Fibroblast of lung (primary cell): ENCODE measurements around the gene LRRC52. TPM values are rescaled to one million over a fixed set of nuclear protein-coding genes. Genes with fewer than 3 reads are reported as not detected.

Experiments
- DNase-seq, 2 donors: peaks; one replicate each; pipeline versions ENCODE4 v3.0.0 to v3.0.0-alpha.2; 2010; ENCODE audit warnings: low read depth in 2 of 2
- H2AFZ ChIP-seq: 2 replicates; pipeline ENCODE4 v1.5.1; 2012; ENCODE audit warnings: low read length, control low read depth, inconsistent platforms
- H3K27ac ChIP-seq: 2 replicates; pipeline ENCODE4 v1.5.1; 2011; ENCODE audit warnings: low read length, control low read depth; ENCODE audit not compliant: insufficient read depth
- H3K27me3 ChIP-seq: 2 replicates; pipeline ENCODE4 v1.5.1; 2011; ENCODE audit warnings: mild to moderate bottlenecking, low read length; ENCODE audit not compliant: control insufficient read depth, insufficient read depth
- H3K36me3 ChIP-seq: 2 replicates; pipeline ENCODE4 v1.5.1; 2011; ENCODE audit warnings: low read length; ENCODE audit not compliant: control insufficient read depth, insufficient read depth
- H3K4me1 ChIP-seq: 2 replicates; pipeline ENCODE4 v1.5.1; 2011; ENCODE audit warnings: low read length; ENCODE audit not compliant: control insufficient read depth, insufficient read depth; ENCODE audit errors: extremely low read depth
- H3K4me2 ChIP-seq: 2 replicates; pipeline ENCODE4 v1.5.1; 2011; ENCODE audit warnings: low read length, control low read depth; ENCODE audit not compliant: insufficient read depth; ENCODE audit errors: extremely low read depth
- H3K4me3 ChIP-seq, 4 experiments: fragments of 200-600 bp in 1 of 4; sonication (generic) in 1 of 4; replicated peaks in 1 of 4; 2 replicates each; pipeline ENCODE4 v1.5.1; 2011 to 2016; ENCODE audit warnings: low read length in 4 of 4, low read depth in 3 of 4, mild to moderate bottlenecking in 3 of 4, control low read depth in 2 of 4, inconsistent platforms in 1 of 4, mixed read lengths in 1 of 4; ENCODE audit not compliant: insufficient read depth in 1 of 4; ENCODE audit errors: control extremely low read depth in 1 of 4
- H3K79me2 ChIP-seq: 2 replicates; pipeline ENCODE4 v1.5.1; 2012; ENCODE audit warnings: mild to moderate bottlenecking, low read length, inconsistent platforms; ENCODE audit not compliant: control insufficient read depth, insufficient read depth
- H3K9ac ChIP-seq: 2 replicates; pipeline ENCODE4 v1.5.1; 2011; ENCODE audit warnings: mild to moderate bottlenecking, low read length, control low read depth; ENCODE audit not compliant: insufficient read depth
- H3K9me3 ChIP-seq: 2 replicates; pipeline ENCODE4 v1.5.1; 2012; ENCODE audit warnings: low read depth, low read length; ENCODE audit not compliant: control insufficient read depth, insufficient read depth
- H4K20me1 ChIP-seq: 2 replicates; pipeline ENCODE4 v1.5.1; 2011; ENCODE audit warnings: low read length; ENCODE audit not compliant: control insufficient read depth, insufficient read depth; ENCODE audit errors: extremely low read depth
- CTCF ChIP-seq, 2 donors: IDR thresholded peaks in 1 of 2; conservative IDR thresholded peaks in 1 of 2; 1 replicate in 1 of 2; 2 replicates in 1 of 2; pipeline ENCODE4 v1.5.1; 2011 to 2012; ENCODE audit warnings: low read length in 2 of 2, control low read depth in 1 of 2, inconsistent platforms in 1 of 2, low read depth in 1 of 2, mild to moderate bottlenecking in 1 of 2
- EZH2 ChIP-seq: IDR thresholded peaks from 2 replicates; pipeline ENCODE4 v1.5.1; 2012; ENCODE audit warnings: low read length, control low read depth, mild to moderate bottlenecking; ENCODE audit errors: missing control alignments
- polyA plus RNA-seq, 2 donors: library from polyadenylated mRNA; depleted of rRNA in 1 of 2; stranded (reverse) in 1 of 2; unstranded in 1 of 2; fragments of >200 nt; gene quantifications; 2 replicates each; pipeline ENCODE4 v1.2.1, GENCODE V29; 2011 to 2012; ENCODE audit warnings: missing spikeins in 1 of 2
- total RNA-seq: library from RNA; depleted of rRNA; stranded (reverse); fragments of >200 nt; gene quantifications from 2 replicates; pipeline ENCODE4 v1.2.1, GENCODE V29; 2014

The LRRC52 gene
- total and polyA plus RNA-seq, 2 donors (not counting 1 experiment from before 2014, with no cell fraction given) = not detected

GRCh38 chr1:165549973-165550372, 6.2 kb downstream of the LRRC52 start:
- Histone ChIP-seq H3K4me1 (no peaks in the 10 kb centered on the region), H3K9ac (no peak overlapping the region), H2AFZ (no peak overlapping the region), H4K20me1 (no peaks in the 10 kb centered on the region), H3K27ac (no peak overlapping the region), H3K9me3 (no peaks in the 10 kb centered on the region), H3K4me3 (no peak overlapping the region), H3K4me2 (no peak overlapping the region), H3K79me2 (no peaks in the 10 kb centered on the region), H3K36me3 (no peaks in the 10 kb centered on the region), H3K27me3 (no peaks in the 10 kb centered on the region)
- no peak for TF ChIP-seq EZH2
- no peak for DNase-seq

- H3K27ac ChIP-seq = no peak overlapping the region
- no peak overlapping the region for H3K9ac ChIP-seq
- DNase-seq = no peak
- TF ChIP-seq CTCF (conservative IDR thresholded peaks at IDR 0.05 in 1 of 2, IDR thresholded peaks at IDR 0.05 in 1 of 2; ENCODE audit: low read depth in 1 of 2, low read length in 2 of 2) = no peak
- no peak for TF ChIP-seq EZH2
- H3K36me3 ChIP-seq = no peaks in the 10 kb centered on the region
- H3K79me2 ChIP-seq = no peaks in the 10 kb centered on the region
- H3K4me1 ChIP-seq = no peaks in the 10 kb centered on the region
- H3K27me3 ChIP-seq = no peaks in the 10 kb centered on the region
- no peaks in the 10 kb centered on the region for H4K20me1 ChIP-seq
- no peaks in the 10 kb centered on the region for H3K9me3 ChIP-seq
- no peak overlapping the region for H3K4me2 ChIP-seq
- H3K4me3 ChIP-seq = no peak overlapping the region
- H2AFZ ChIP-seq = no peak overlapping the region
Measured at GRCh38 chr1:165551469-165551868, 7.7 kb downstream of the LRRC52 start.

- Histone ChIP-seq H3K27ac (no peak overlapping the region), H3K4me2 (no peak overlapping the region), H3K9me3 (no peaks in the 10 kb centered on the region), H3K36me3 (no peaks in the 10 kb centered on the region), H3K79me2 (no peaks in the 10 kb centered on the region), H3K4me1 (no peaks in the 10 kb centered on the region), H4K20me1 (no peaks in the 10 kb centered on the region), H2AFZ (no peak overlapping the region), H3K4me3 (no peak overlapping the region), H3K9ac (no peak overlapping the region), H3K27me3 (no peaks in the 10 kb centered on the region)
- no peak for DNase-seq
- TF ChIP-seq CTCF (conservative IDR thresholded peaks at IDR 0.05 in 1 of 2, IDR thresholded peaks at IDR 0.05 in 1 of 2; ENCODE audit: low read depth in 1 of 2, low read length in 2 of 2) (no peak), EZH2 (no peak)
Measured at GRCh38 chr1:165560883-165561656, 17.3 kb downstream of the LRRC52 start.
